GM10847 (cell line): ENCODE measurements around the gene MIEF1.

Experiments
- POLR2A ChIP-seq: IDR thresholded peaks from 2 replicates; pipeline ENCODE4 v1.6.1; 2011; ENCODE audit not compliant: insufficient read length; ENCODE audit errors: extremely low read depth

MIEF1 gene

DNA sequence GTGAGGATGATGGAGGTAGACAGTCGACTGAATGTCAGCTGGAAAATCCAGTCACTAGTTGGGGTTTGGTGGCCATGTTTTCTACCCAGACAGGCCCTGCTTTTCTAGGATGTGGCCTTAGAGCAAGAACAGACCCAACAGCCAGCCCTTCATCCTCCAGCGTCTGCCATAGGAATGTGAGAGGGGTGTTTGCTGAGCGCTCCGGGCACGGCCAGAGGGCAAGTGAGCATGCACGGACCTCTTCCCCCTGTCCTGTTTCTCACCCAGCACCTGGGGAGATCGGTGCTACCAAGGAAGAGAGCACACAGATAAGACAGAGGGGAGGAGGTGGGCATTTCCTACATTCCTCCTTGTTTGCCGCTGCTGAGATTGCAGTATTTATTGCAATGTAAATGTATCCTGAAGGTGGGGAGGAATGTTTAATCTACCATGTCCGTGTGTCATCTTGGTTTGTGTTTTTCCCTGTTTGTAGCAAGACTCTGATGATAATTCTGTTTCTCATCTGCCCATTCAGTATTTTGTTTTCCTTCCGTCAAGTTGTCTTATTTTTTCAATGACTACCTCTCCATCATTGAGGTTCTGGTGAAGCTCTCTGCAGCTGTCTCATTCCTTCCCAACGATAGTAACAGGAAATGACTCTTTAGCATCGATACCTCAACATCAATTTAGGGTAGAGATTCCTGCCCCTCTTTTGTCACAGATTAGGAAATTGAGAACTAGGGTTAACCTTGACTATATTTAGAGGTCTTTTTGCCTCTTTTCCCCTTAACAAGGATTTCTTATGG lies 13.4 kb downstream of the MIEF1 start:
- TF ChIP-seq POLR2A = no peak

DNA sequence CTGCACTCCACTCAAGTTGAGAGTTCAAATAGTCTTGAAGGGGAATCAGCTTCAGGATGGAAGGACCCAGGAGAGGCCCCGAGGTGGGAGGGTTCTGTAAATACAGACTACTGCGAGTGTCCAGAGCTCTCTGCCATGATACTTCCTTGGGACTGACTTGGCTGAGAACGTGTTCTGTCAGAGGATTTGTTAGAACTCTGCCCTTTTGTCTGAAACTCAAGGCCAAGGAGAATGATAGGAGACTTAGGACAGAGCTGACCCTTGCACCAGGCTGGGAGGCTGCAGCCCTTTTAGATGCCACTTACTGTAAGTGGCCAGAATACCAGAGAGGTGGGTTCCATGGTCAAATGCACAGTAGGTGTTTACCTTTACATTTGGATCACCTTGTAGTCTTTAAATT lies 15.4 kb downstream of the MIEF1 start:
- no peak for TF ChIP-seq POLR2A

DNA sequence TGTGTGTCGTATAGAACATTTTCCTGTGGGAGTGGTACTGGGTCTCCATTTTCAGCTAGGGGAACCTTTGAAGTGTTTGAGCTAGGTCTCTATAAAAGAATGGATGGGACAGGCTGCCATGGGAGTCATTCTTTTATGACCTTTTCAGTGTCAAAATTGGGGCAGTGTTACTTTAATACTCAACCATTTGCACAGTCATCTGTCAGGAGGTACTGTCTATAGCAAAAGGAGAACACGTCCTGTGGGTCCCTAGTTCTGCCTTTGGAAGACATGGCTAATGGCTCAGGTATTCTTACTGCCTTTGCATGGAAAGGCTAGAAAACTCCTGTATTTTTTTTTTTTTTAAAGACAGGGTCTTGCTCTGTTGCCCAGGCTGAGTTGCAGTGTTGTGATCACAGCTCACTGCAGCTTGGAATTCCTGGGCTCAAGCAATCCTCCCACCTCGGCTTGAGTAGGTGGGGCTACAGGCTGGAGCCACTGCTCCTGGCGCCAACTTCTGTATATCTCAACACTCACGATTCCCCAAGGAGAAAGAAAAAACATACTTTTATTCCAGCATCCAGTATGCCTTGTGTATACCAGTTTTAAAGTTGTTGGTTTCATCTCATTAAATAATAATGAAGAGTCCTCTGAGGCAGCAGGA lies 16.2 kb downstream of the MIEF1 start:
- no peak for TF ChIP-seq POLR2A

DNA sequence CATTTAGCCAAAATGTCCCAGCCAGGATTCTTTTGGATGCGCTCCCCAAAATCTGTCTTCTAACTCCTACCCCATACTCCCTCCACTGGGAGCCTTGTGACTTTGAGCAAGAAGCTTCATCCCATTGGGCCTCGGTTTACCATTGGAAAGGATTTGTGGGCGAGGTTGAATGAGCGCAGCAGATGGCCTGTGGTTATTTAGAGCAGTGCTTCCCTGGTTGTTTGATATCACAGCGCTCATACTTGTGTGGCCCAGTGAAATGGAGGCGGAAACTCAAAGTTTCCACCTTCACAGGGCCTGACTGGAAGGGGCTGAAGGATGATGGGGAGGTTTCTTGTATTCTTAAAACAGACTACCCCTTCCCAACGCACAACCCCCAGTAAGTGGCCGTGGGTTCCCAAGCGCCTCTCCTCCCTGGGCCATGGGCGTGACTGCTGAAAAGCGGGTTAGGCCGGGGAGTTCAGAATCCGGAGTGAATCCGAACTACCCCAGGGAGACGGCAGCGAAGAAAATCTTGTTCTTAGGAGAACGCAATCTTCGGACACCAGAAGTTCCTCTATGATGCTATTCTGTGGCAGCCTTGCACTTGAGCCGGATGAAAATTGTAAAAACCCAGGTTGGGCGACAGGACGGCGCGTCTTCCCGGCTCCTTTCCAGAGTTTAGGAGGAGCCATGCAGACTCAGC lies 17.0 kb downstream of the MIEF1 start:
- TF ChIP-seq POLR2A = no peak

DNA sequence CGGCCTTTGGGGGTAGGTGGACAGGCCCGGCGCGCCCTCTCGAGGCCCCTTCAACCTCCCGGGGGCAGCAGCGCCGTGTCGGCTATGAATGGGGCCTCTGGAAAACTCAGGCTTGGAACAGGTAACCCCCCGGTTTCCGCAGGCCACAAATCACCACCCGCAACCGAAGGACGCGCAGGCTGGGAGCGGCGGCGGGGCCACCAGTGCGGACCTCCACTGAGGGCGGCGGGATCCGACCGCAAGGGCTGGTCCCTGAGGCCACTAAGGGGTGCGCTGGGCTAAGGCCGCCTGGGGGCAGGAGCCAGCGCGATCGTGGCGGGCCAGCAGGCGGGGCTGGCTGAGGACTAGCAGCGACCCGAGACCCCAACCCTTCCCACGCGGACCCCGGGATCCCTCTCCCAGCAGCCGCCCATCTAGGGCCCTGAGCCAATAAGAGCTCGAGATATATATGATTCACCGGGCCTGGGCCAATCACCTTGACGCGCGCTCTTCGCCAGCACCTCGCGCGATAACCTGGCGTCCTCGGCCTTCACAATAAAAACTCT lies 17.7 kb downstream of the MIEF1 start:
- peak; percentile 78 for TF ChIP-seq POLR2A

DNA sequence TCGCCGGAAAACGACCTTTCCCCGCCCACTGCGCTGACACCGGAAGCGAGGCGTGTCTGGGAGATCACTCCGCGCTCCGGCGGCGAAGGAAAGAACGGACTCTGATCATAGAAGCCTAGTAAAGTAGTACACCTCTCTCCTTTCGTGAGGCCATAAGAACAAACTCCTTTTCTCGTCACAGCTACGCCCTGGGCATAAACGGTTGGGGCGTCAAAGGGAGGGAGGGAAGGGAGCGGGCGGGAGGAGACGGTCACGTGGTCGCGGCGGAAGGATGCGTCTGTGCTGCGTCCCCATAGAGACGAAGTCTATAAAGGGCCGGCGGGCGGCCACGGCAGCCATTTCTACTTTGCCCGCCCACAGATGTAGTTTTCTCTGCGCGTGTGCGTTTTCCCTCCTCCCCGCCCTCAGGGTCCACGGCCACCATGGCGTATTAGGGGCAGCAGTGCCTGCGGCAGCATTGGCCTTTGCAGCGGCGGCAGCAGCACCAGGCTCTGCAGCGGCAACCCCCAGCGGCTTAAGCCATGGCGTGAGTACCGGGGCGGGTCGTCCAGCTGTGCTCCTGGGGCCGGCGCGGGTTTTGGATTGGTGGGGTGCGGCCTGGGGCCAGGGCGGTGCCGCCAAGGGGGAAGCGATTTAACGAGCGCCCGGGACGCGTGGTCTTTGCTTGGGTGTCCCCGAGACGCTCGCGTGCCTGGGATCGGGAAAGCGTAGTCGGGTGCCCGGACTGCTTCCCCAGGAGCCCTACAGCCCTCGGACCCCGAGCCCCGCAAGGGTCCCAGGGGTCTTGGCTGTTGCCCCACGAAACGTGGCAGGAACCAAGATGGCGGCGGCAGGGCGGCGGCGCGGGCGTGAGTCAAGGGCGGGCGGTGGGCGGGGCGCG lies 18.4 kb downstream of the MIEF1 start, which contains the start of gene ATF4:
Gene ATF4 (plus strand): TSS at position 337 of the 880 bp plus-strand sequence. CDS start 884 bp downstream, outside the sequence.
- peak; percentile 98 for TF ChIP-seq POLR2A

DNA sequence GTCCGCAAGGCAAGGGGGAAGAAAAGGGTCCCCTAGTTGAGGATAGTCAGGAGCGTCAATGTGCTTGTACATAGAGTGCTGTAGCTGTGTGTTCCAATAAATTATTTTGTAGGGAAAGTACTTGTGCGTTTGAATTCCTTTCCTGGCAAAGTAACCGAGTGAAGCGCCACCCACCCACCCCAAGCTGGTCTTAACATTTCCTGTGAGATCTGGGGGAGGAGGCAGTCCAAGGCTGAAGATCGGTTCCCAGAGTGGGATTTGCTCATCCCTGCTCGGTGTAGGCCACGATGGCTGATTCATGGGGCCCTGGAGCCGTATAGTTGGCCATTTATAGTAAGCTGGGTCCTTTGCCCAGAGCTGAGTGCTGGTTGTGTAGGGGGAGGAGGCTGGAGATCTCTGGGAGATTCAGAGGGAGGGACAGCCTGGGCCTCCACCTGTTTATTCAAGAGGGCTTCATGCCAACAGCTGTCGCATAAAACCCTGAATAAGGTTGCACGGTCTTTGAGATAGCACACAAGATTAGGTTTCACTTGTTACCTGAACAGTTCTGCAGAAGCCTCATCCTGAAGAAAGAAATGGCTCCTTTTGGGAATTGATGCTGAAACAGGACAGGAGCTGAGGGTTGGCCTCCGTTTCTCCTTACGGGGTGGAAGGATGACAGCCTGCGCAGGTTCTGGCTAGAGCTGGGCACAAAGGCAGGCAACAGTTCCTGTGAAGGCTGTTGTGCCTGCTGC lies 20.6 kb downstream of the MIEF1 start:
- TF ChIP-seq POLR2A = no peak

DNA sequence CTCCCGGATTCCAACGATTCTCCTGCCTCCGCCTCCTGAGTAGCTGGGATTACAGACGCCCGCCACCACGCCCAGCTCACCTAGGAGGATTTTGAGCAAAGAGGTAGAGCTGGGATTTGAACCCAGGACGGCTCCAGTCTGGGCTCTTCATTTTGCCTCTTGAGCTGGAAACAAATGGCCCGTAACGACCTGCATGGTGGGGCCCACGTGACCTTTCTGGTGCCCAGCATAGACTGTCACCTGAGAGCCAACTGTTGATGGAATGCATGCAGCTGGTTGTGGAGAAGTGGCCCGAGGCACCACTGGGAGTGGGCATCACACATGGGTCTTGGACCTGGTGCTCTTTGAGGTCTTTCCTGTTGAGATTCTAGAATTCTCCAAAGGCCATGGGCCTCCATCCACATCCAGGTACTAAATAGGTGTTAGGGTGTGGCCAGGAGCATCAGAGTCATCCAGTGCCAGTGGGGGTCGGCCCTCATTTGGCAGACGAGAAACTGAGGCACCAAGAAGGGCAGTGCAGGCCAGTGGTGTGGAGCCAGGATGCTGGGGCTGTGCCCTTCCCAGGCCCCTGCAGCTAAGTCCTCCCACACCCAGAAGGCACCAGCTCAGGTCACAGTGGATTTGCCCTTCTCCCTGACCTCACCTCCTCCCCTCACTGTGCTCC lies 22.1 kb downstream of the MIEF1 start:
- TF ChIP-seq POLR2A = no peak

DNA sequence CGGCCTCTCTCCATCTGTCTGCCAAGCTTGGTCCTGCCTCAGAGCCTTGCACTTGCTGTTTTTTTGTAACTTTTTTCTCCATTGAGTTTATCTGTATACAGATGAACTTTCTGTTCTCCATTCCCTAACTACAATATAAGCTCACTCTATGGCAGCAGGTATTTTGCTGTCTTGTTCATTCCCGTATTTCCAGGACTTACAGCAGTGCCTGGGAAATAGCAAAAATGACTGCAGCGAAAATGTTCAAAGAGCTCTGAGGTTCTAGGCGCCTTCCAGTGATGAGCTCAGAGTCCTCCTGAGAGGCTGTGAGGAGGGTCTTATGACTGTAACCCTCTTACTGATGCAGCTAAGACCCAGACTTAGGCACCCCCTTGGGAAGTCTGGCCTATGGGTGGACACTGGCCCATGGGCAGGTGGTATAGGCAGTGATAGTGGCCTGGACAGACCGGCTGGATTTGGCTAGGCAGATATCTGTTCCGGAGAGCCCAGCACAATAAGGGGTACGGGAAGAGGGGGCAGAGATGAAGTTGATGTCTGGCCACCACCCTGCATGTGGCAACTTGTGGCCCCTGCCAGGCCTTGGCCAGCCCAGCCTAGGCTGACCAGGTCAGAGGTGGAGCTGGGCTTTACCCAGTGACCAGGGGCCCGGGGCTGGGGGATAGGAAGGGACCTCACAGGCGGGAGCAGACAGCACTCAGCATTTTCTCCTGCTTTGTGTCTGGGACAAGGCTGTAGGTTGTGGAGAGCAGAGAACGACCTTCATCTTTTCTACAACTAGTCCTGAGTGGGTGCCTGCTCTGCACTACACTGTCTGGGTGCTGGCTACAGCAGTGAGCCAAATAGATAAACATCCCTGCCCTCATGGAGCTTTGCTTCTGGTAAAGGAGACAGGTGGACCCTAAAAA lies 22.9 kb downstream of the MIEF1 start:
- TF ChIP-seq POLR2A = no peak

DNA sequence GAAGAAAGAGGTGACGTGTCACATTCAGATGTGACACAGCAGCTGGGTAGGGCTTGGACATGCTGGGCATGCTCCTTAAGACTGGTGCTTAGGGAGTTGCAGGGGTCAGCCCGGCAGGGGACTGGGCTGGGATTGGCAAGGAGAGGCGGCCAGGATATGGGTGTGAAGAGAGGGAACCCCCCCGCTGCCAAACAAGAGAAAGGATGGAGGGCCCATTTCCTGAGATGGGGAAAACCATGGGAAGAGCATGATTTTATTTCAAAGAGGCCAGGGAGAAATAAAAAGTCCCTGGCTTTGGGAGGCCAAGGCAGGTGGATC lies 23.5 kb downstream of the MIEF1 start:
- TF ChIP-seq POLR2A = no peak

DNA sequence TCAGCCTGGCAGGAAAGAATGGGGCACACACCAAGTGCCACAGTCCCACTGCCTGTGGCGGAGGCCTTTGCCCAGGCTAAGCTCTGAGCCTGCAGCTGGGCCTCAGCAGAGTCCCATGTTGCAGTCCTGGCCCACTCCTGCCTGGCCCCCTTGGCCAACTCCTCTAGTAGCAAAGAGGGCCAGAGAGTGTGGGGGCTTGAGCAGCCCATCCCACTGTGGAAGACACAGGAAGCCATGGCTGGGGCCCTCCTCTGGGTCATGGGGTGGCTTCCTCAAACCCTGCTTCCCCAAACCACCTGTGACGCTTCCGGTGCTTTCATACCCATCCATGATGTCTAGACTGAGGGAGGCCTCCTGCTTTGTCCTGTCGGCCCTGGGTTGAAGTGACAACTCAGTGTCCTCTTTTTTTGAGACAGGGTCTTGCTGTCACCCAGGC lies 24.7 kb downstream of the MIEF1 start:
- TF ChIP-seq POLR2A = no peak

DNA sequence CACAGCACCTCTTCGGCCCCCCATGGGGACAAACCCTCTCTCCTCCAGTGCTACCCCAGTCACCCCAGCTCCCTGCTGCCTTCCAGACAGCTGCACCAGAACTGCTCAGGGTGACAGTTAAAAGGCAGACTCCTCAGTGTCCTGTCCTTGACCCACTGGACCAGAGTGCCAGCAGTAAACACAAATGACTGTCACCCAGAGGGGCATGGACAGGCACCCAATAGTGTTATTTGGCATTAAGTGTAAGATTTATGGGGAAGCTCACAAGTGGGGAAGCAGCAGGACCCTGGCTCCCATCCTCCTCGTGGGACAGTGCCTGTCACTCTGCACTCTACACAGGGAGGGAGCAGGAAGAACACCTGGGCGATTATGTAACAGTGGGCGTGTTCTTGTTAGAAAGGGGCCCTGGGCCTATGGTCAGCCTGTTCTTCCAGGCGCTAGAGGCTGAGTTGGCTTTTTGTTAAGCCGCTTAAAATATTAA lies 25.4 kb downstream of the MIEF1 start:
- peak; percentile 13 for TF ChIP-seq POLR2A

DNA sequence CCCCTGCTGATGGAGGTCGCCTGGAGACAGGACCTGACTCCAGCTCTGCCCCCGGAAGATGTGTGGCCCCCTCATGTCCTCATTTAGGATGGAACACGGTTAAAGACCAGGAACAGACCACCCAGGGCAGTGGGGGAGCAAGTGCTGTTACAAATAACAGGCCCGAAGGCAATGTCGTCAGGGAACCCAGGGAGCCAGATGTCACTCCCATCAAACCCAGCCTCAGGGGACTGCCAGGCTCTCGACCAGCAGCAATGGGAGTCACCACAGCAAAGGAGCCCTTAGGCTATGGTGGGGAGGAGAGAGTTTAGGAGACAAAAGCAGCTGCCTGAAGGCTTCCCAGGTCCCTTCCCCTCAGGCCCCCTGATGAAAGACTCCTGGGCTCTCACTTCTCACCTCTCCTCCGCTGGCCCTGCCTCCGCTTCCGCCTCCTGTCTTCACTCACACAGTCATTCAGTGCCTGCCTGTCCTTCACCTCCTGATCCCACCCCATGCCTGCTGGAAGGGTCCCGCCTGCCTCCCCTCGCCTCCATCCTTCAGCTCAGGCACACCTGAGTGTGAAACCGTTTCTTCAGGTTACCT lies 26.1 kb downstream of the MIEF1 start:
- TF ChIP-seq POLR2A = no peak
